Mesenchymal stem cell (in vitro differentiated cells and primary cell): ENCODE measurements around the gene ATP9A.
A peak's percentile ranks its signal among the peaks of the same experiment; 100 is the strongest.

Experiments
- DNase-seq: peaks from one replicate; pipeline ENCODE4 v3.0.0-alpha.2; 2013
- H2AFZ ChIP-seq: one replicate; pipeline ENCODE4 v1.6.1; 2013; ENCODE audit warnings: low read depth, mild to moderate bottlenecking, control low read depth, inconsistent platforms, low read length, moderate library complexity
- H2AK5ac ChIP-seq: 2 replicates; pipeline ENCODE4 v1.6.1; 2013; ENCODE audit warnings: low read length, moderate library complexity, mild to moderate bottlenecking, inconsistent platforms; ENCODE audit not compliant: severe bottlenecking
- H2BK120ac ChIP-seq: one replicate; pipeline ENCODE4 v1.6.1; 2013; ENCODE audit warnings: low read depth, mild to moderate bottlenecking, inconsistent platforms, low read length, moderate library complexity
- H2BK12ac ChIP-seq, 2 experiments: one replicate each; pipeline ENCODE4 v1.6.1; 2013; ENCODE audit warnings: inconsistent platforms in 2 of 2, low read length in 2 of 2, mild to moderate bottlenecking in 2 of 2, moderate library complexity in 2 of 2, control low read depth in 1 of 2
- H2BK15ac ChIP-seq: one replicate; pipeline ENCODE4 v1.6.1; 2013; ENCODE audit warnings: mild to moderate bottlenecking, low read depth, inconsistent platforms; ENCODE audit not compliant: poor library complexity, severe bottlenecking
- H2BK5ac ChIP-seq: 2 replicates; pipeline ENCODE4 v1.6.1; 2013; ENCODE audit warnings: low read depth, mild to moderate bottlenecking, low read length, control low read depth, inconsistent platforms; ENCODE audit not compliant: poor library complexity, severe bottlenecking
- H3K14ac ChIP-seq, 2 experiments: one replicate each; pipeline ENCODE4 v1.6.1; 2013; ENCODE audit warnings: inconsistent platforms in 2 of 2, low read length in 2 of 2, control low read depth in 1 of 2, mild to moderate bottlenecking in 1 of 2, moderate library complexity in 1 of 2
- H3K18ac ChIP-seq, 2 experiments: one replicate each; pipeline ENCODE4 v1.6.1; 2013; ENCODE audit warnings: inconsistent platforms in 2 of 2, low read length in 2 of 2, control low read depth in 1 of 2, low read depth in 1 of 2, mild to moderate bottlenecking in 1 of 2
- H3K23ac ChIP-seq, 2 experiments: one replicate each; pipeline ENCODE4 v1.6.1; 2013; ENCODE audit warnings: inconsistent platforms in 2 of 2, low read length in 2 of 2, mild to moderate bottlenecking in 2 of 2, moderate library complexity in 2 of 2, control low read depth in 1 of 2
- H3K27ac ChIP-seq: 2 replicates; pipeline ENCODE4 v1.5.1; 2013; ENCODE audit warnings: mild to moderate bottlenecking, moderate library complexity, low read length, control low read depth, inconsistent platforms; ENCODE audit not compliant: poor library complexity, severe bottlenecking
- H3K27me3 ChIP-seq, 2 experiments: 2 replicates each; pipeline versions ENCODE4 v1.6.1 to v1.7.0; 2013; ENCODE audit warnings: low read length in 2 of 2, mild to moderate bottlenecking in 2 of 2, moderate library complexity in 2 of 2, control low read depth in 1 of 2, inconsistent platforms in 1 of 2; ENCODE audit not compliant: control insufficient read depth in 1 of 2, insufficient read depth in 1 of 2
- H3K36me3 ChIP-seq, 2 experiments: 2 replicates each; pipeline versions ENCODE4 v1.6.1 to v1.7.0; 2013; ENCODE audit warnings: low read length in 2 of 2, control low read depth in 1 of 2, inconsistent platforms in 1 of 2, low read depth in 1 of 2, mild to moderate bottlenecking in 1 of 2; ENCODE audit not compliant: insufficient read depth in 2 of 2, control insufficient read depth in 1 of 2
- H3K4ac ChIP-seq, 2 experiments: one replicate each; pipeline ENCODE4 v1.6.1; 2013; ENCODE audit warnings: inconsistent platforms in 2 of 2, low read length in 2 of 2, mild to moderate bottlenecking in 2 of 2, moderate library complexity in 2 of 2, control low read depth in 1 of 2, low read depth in 1 of 2
- H3K4me1 ChIP-seq: 2 replicates; pipeline ENCODE4 v1.6.1; 2013; ENCODE audit warnings: low read depth, low read length, control low read depth; ENCODE audit not compliant: control insufficient read depth, insufficient read depth
- H3K4me2 ChIP-seq: 2 replicates; pipeline ENCODE4 v1.6.1; 2013; ENCODE audit warnings: low read length, mild to moderate bottlenecking, inconsistent platforms; ENCODE audit not compliant: poor library complexity, severe bottlenecking
- H3K4me3 ChIP-seq, 2 experiments: 2 replicates each; pipeline versions ENCODE4 v1.5.1 to v1.7.0; 2013; ENCODE audit warnings: low read length in 2 of 2, mild to moderate bottlenecking in 2 of 2, control low read depth in 1 of 2, low read depth in 1 of 2; ENCODE audit not compliant: insufficient read depth in 1 of 2
- H3K79me1 ChIP-seq: replicated peaks from 2 replicates; pipeline ENCODE4 v1.6.1; 2013; ENCODE audit warnings: mild to moderate bottlenecking, control low read depth, low read length, inconsistent platforms; ENCODE audit not compliant: poor library complexity, severe bottlenecking
- H3K9ac ChIP-seq: 2 replicates; pipeline ENCODE4 v1.7.0; 2013; ENCODE audit warnings: mild to moderate bottlenecking, low read length, moderate library complexity
- H3K9me3 ChIP-seq: 2 replicates; pipeline ENCODE4 v1.7.0; 2013; ENCODE audit warnings: mild to moderate bottlenecking, low read length; ENCODE audit not compliant: control insufficient read depth
- H4K8ac ChIP-seq: one replicate; pipeline ENCODE4 v1.6.1; 2013; ENCODE audit warnings: inconsistent platforms, mild to moderate bottlenecking, low read length, moderate library complexity
- H4K91ac ChIP-seq: one replicate; pipeline ENCODE4 v1.6.1; 2013; ENCODE audit warnings: mild to moderate bottlenecking, low read length, inconsistent platforms
- WGBS: methylation state at CpG from one replicate; pipeline ENCODE4 v1.1.7; 2013; ENCODE audit warnings: mixed read lengths; 5-methylcytosine and 5-hydroxymethylcytosine counted together

Gene ATP9A

GRCh38 chr20:51578145-51578459 lies 190.1 kb downstream of the ATP9A start:
- Histone ChIP-seq H2BK5ac (no peak overlapping the region), H3K4me3 (no peak overlapping the region), H3K4me2 (no peak overlapping the region), H3K9ac (no peak overlapping the region), H2AK5ac (no peak overlapping the region), H4K91ac (no peak overlapping the region), H3K27ac (no peak overlapping the region), H2BK15ac (no peak overlapping the region), H3K36me3 (no peaks in the 10 kb centered on the region), H3K79me1 (no peaks in the 10 kb centered on the region), H3K14ac (no peak overlapping the region), H3K4ac (no peak overlapping the region), H3K23ac (no peak overlapping the region), H2AFZ (no peak overlapping the region), H3K18ac (no peak overlapping the region), H2BK12ac (no peak overlapping the region), H2BK120ac (no peak overlapping the region), H3K27me3 (no peaks in the 10 kb centered on the region), H3K4me1 (peaks cover 10% of the 10 kb centered on the region), H4K8ac (no peak overlapping the region), H3K9me3 (peaks cover 20% of the 10 kb centered on the region)
- DNase-seq, result no peak
- WGBS, result 97% methylated on average over 2 of the region's 2 CpGs

GRCh38 chr20:51577432-51578144 lies 190.6 kb downstream of the ATP9A start:
- H3K14ac ChIP-seq, result peak overlapping the region in 1 of 2 experiments; percentile 22
- peaks cover 10% of the 10 kb centered on the region for H3K4me1 ChIP-seq
- H3K79me1 ChIP-seq, result no peaks in the 10 kb centered on the region
- WGBS, result 93% methylated on average over 11 of the region's 11 CpGs
- H4K8ac ChIP-seq, result no peak overlapping the region
- no peak overlapping the region for H3K18ac ChIP-seq
- no peak overlapping the region for H4K91ac ChIP-seq
- no peak overlapping the region for H3K4me3 ChIP-seq
- H3K4me2 ChIP-seq, result no peak overlapping the region
- H3K4ac ChIP-seq, result no peak overlapping the region
- no peak for DNase-seq
- H3K36me3 ChIP-seq, result no peaks in the 10 kb centered on the region
- H2BK15ac ChIP-seq, result no peak overlapping the region
- H2BK120ac ChIP-seq, result no peak overlapping the region
- no peak overlapping the region for H2AFZ ChIP-seq
- H3K27ac ChIP-seq, result no peak overlapping the region
- no peak overlapping the region for H2BK5ac ChIP-seq
- peaks cover 20% of the 10 kb centered on the region for H3K9me3 ChIP-seq
- H3K23ac ChIP-seq, result no peak overlapping the region
- no peaks in the 10 kb centered on the region for H3K27me3 ChIP-seq
- no peak overlapping the region for H3K9ac ChIP-seq
- peak overlapping the region in 1 of 2 experiments; percentile 56 for H2BK12ac ChIP-seq
- H2AK5ac ChIP-seq, result no peak overlapping the region

- Histone ChIP-seq H3K4ac (no peak overlapping the region), H2BK12ac (no peak overlapping the region), H3K18ac (no peak overlapping the region), H2AFZ (no peak overlapping the region), H3K36me3 (no peaks in the 10 kb centered on the region), H3K23ac (no peak overlapping the region), H3K4me1 (peaks cover 10% of the 10 kb centered on the region), H3K79me1 (no peaks in the 10 kb centered on the region), H3K27me3 (peaks cover 0 to 6% of the 10 kb centered on the region in 2 experiments), H4K8ac (no peak overlapping the region), H3K9ac (no peak overlapping the region), H2BK15ac (no peak overlapping the region), H3K9me3 (peaks cover 20% of the 10 kb centered on the region), H2BK120ac (no peak overlapping the region), H3K4me2 (no peak overlapping the region), H4K91ac (no peak overlapping the region), H2AK5ac (no peak overlapping the region), H2BK5ac (no peak overlapping the region), H3K27ac (no peak overlapping the region), H3K4me3 (no peak overlapping the region), H3K14ac (no peak overlapping the region)
- WGBS, result 96% methylated on average over 2 of the region's 3 CpGs
- DNase-seq, result no peak
These were observed 192.7 kb downstream of the ATP9A start for GRCh38 chr20:51575486-51575885.

- 96% methylated on average over 6 of the region's 6 CpGs for WGBS
- no peak overlapping the region for H3K4ac ChIP-seq
These were observed 193.7 kb downstream of the ATP9A start for GRCh38 chr20:51574248-51575033.

More at GRCh38 chr20:51574248-51575033, 193.7 kb downstream of the ATP9A start:
- H3K27me3 ChIP-seq, result peaks cover 9 to 15% of the 10 kb centered on the region in 2 experiments
- no peak overlapping the region for H2AFZ ChIP-seq
- H2BK12ac ChIP-seq, result no peak overlapping the region
- H3K4me3 ChIP-seq, result no peak overlapping the region
- H4K91ac ChIP-seq, result no peak overlapping the region
- no peak overlapping the region for H3K23ac ChIP-seq
- H4K8ac ChIP-seq, result no peak overlapping the region
- no peak overlapping the region for H2BK15ac ChIP-seq
- no peak overlapping the region for H3K14ac ChIP-seq
- no peak overlapping the region for H3K18ac ChIP-seq
- peaks cover 6% of the 10 kb centered on the region for H3K4me1 ChIP-seq
- no peak for DNase-seq
- H2AK5ac ChIP-seq, result no peak overlapping the region
- H3K4me2 ChIP-seq, result no peak overlapping the region
- no peaks in the 10 kb centered on the region for H3K36me3 ChIP-seq
- no peaks in the 10 kb centered on the region for H3K79me1 ChIP-seq
- H2BK120ac ChIP-seq, result no peak overlapping the region
- no peak overlapping the region for H3K27ac ChIP-seq
- no peak overlapping the region for H3K9ac ChIP-seq
- H3K9me3 ChIP-seq, result peaks cover 20% of the 10 kb centered on the region
- no peak overlapping the region for H2BK5ac ChIP-seq
